Measurements from ENCODE around the gene RBM44.

GRCh38 chr2:237782181-237782580 is 16.4 kb upstream of the RBM44 start:
- TF ChIP-seq CTCF (IDR thresholded peaks at IDR 0.05) = no peak
- no peak for TF ChIP-seq POLR2A (IDR thresholded peaks at IDR 0.05)
